SU-DHL-6 (cell line): ENCODE results near the gene ORMDL3.

ENCODE experiments used
- H2AFZ ChIP-seq: fragments of 200-600 bp; sonication (generic); 2 replicates; pipeline ENCODE4 v1.6.1; 2014; ENCODE audit warnings: low read depth, mild to moderate bottlenecking, moderate library complexity, mixed read lengths, antibody characterized with exemption, low read length; ENCODE audit not compliant: severe bottlenecking
- H3F3A ChIP-seq: fragments of 200-600 bp; shearing (Covaris generic); 2 replicates; pipeline ENCODE4 v1.6.0; 2016; ENCODE audit warnings: antibody characterized with exemption, mild to moderate bottlenecking; ENCODE audit not compliant: insufficient read depth
- H3K27ac ChIP-seq: fragments of 200-600 bp; sonication (generic); 2 replicates; pipeline ENCODE4 v1.5.1; 2016; ENCODE audit warnings: low read depth, mild to moderate bottlenecking, low read length, moderate library complexity, mixed read lengths
- H3K27me3 ChIP-seq: fragments of 200-600 bp; sonication (generic), shearing (Covaris generic); 2 replicates; pipeline ENCODE4 v1.6.0; 2014; ENCODE audit warnings: mild to moderate bottlenecking, low read length
- H3K36me3 ChIP-seq: fragments of 200-600 bp; sonication (generic); 2 replicates; pipeline ENCODE4 v1.6.1; 2014; ENCODE audit warnings: mild to moderate bottlenecking, low read length, mixed read lengths
- H3K4me2 ChIP-seq: fragments of 300-600, 200-600 bp; shearing (Covaris generic), sonication (generic); 2 replicates; pipeline ENCODE4 v1.6.0; 2014; ENCODE audit warnings: low read length, low read depth, mild to moderate bottlenecking; ENCODE audit not compliant: poor library complexity, severe bottlenecking
- H3K4me3 ChIP-seq: fragments of 200-600 bp; sonication (generic); 2 replicates; pipeline ENCODE4 v1.5.1; 2014; ENCODE audit warnings: antibody characterized with exemption, low read length, mild to moderate bottlenecking, mixed read lengths; ENCODE audit not compliant: insufficient read depth, poor library complexity, severe bottlenecking
- H3K79me2 ChIP-seq: fragments of 200-600 bp; sonication (generic); 2 replicates; pipeline ENCODE4 v1.6.1; 2014; ENCODE audit warnings: mild to moderate bottlenecking, low read length, moderate library complexity; ENCODE audit not compliant: insufficient read depth
- H3K9ac ChIP-seq: fragments of 200-600 bp; sonication (generic); 2 replicates; pipeline ENCODE4 v1.7.0; 2014; ENCODE audit warnings: mild to moderate bottlenecking, low read length
- H3K9me2 ChIP-seq: fragments of 200-600 bp; sonication (generic); replicated peaks from 2 replicates; pipeline ENCODE4 v1.6.1; 2014; ENCODE audit warnings: low read length; ENCODE audit not compliant: insufficient read depth
- H3K9me3 ChIP-seq: fragments of 200-600 bp; sonication (generic); 2 replicates; pipeline ENCODE4 v1.6.1; 2014; ENCODE audit warnings: low read length, mixed read lengths; ENCODE audit not compliant: insufficient read depth
- H4K20me1 ChIP-seq: fragments of 200-600 bp; sonication (generic); 2 replicates; pipeline ENCODE4 v1.6.1; 2014; ENCODE audit warnings: low read depth, mild to moderate bottlenecking, antibody characterized with exemption, low read length, moderate library complexity, mixed read lengths
- EZH2phosphoT487 ChIP-seq: fragments of 200-600 bp; sonication (generic), shearing (Covaris generic); conservative IDR thresholded peaks from 2 replicates; pipeline ENCODE4 v1.6.1; 2018; ENCODE audit warnings: mild to moderate bottlenecking, antibody characterized with exemption, low read length, moderate library complexity, mixed read lengths
- TF ChIP-seq, protein P1 (sequence below): fragments of 200-600 bp; sonication (generic); IDR thresholded peaks from one replicate; pipeline ENCODE4 v1.5.1; 2017; ENCODE audit warnings: antibody characterized with exemption, mild to moderate bottlenecking, low read length, moderate library complexity; ENCODE audit not compliant: insufficient read depth, poor library complexity, severe bottlenecking

ORMDL3 gene

GRCh38 chr17:39926135-39926587, 1.2 kb downstream of the ORMDL3 start:
- Histone ChIP-seq H3K9ac (peak overlapping the region; percentile 78), H3K4me2 (peak overlapping the region; percentile 89), H3K79me2 (peaks cover 31% of the 10 kb centered on the region), H3K27ac (no peak overlapping the region), H3K27me3 (no peaks in the 10 kb centered on the region), H3K36me3 (no peaks in the 10 kb centered on the region), H3K4me3 (peak overlapping the region; percentile 90), H3K9me2 (no peaks in the 10 kb centered on the region), H4K20me1 (no peaks in the 10 kb centered on the region), H3F3A (no peaks in the 10 kb centered on the region), H2AFZ (no peak overlapping the region), H3K9me3 (no peaks in the 10 kb centered on the region)
- TF ChIP-seq, protein P1, sequence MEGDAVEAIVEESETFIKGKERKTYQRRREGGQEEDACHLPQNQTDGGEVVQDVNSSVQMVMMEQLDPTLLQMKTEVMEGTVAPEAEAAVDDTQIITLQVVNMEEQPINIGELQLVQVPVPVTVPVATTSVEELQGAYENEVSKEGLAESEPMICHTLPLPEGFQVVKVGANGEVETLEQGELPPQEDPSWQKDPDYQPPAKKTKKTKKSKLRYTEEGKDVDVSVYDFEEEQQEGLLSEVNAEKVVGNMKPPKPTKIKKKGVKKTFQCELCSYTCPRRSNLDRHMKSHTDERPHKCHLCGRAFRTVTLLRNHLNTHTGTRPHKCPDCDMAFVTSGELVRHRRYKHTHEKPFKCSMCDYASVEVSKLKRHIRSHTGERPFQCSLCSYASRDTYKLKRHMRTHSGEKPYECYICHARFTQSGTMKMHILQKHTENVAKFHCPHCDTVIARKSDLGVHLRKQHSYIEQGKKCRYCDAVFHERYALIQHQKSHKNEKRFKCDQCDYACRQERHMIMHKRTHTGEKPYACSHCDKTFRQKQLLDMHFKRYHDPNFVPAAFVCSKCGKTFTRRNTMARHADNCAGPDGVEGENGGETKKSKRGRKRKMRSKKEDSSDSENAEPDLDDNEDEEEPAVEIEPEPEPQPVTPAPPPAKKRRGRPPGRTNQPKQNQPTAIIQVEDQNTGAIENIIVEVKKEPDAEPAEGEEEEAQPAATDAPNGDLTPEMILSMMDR: no peak
- no peak for TF ChIP-seq EZH2phosphoT487

DNA sequence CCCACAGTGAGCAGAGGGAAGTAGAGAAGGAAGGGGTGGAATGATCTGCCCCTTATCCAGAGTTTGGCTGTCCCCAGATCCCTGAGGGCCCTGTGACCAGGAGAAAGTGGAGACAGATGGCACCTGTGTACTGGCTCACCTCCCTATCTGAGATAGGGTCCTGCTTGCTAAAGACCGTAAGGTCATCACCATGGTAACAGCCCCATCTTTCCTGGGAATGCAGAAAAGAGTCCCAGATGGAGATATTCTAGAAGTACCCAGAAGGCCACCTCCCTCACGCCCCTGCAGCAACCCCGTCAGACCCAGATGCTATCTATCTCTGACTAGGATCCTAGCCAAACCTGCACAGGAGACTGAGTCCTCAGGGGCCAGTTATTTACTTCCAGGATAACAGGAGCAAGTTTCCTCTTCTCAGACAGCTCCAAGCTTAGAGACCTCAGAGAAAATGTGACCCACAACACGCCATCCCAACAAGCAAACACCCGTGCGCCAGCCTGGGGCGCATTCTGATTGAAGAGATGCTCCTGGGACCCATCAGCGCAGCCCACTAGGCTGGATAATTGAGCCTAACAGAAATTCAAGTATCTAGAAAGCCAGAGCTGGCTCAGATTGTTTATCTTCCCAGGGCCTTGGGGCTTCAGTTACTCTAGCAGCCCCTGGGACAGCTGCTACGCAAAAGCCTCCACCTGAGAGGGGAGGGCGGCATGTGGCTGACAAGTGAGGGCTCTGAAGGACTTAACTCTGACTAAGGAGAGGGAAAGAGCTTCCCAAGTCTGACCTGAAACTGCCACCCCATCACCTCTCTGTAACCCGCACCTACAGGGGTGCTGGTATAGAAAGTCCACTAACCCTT, 1.9 kb downstream of the ORMDL3 start:
- Histone ChIP-seq H3K4me3 (peak overlapping the region; percentile 90), H3K79me2 (peaks cover 31% of the 10 kb centered on the region), H3K36me3 (no peaks in the 10 kb centered on the region), H3K27ac (no peak overlapping the region), H3K9me3 (no peaks in the 10 kb centered on the region), H3K27me3 (no peaks in the 10 kb centered on the region), H4K20me1 (no peaks in the 10 kb centered on the region), H3K9ac (peak overlapping the region; percentile 78), H3F3A (no peaks in the 10 kb centered on the region), H2AFZ (no peak overlapping the region), H3K4me2 (peak overlapping the region; percentile 89), H3K9me2 (no peaks in the 10 kb centered on the region)
- no peak for TF ChIP-seq EZH2phosphoT487
- TF ChIP-seq, protein P1: no peak

GRCh38 chr17:39924691-39925055, 2.7 kb downstream of the ORMDL3 start:
- Histone ChIP-seq H3K79me2 (peaks cover 31% of the 10 kb centered on the region), H3K4me2 (no peak overlapping the region)

More at GRCh38 chr17:39924691-39925055, 2.7 kb downstream of the ORMDL3 start:
- Histone ChIP-seq H3K9me2 (no peaks in the 10 kb centered on the region), H3K4me3 (no peak overlapping the region), H3K36me3 (no peaks in the 10 kb centered on the region), H2AFZ (no peak overlapping the region), H3F3A (no peaks in the 10 kb centered on the region), H4K20me1 (no peaks in the 10 kb centered on the region), H3K27me3 (no peaks in the 10 kb centered on the region), H3K9me3 (no peaks in the 10 kb centered on the region), H3K9ac (no peak overlapping the region), H3K27ac (no peak overlapping the region)
- TF ChIP-seq EZH2phosphoT487: no peak
- TF ChIP-seq, protein P1: no peak
